Activated CD8-positive, alpha-beta T cell treated with anti-CD3 and anti-CD28 coated beads for 36 hours (primary cell): ENCODE measurements around the gene MBP. TPM values are rescaled to one million over a fixed set of nuclear protein-coding genes. Genes with fewer than 3 reads are reported as not detected.
A peak's percentile ranks its signal among the peaks of the same experiment; 100 is the strongest.

Source experiments
- ATAC-seq: fragments of 200-7000 bp; cut with Tn5 transposase; one replicate; pipeline ENCODE4 v1.10.0; 2021; ENCODE audit warnings: mild to moderate bottlenecking, moderate library complexity
- CTCF ChIA-PET: fragments of 350-600 bp; sonication (Branson Sonifier 250); formaldehyde crosslinking; loops from one replicate; lab custom pipeline; 2021; ENCODE audit warnings: antibody characterized with exemption; lab: Charles Lee
- POLR2A ChIA-PET: fragments of 350-600 bp; sonication (Branson Sonifier 250); formaldehyde crosslinking; loops from one replicate; lab custom pipeline; 2021; ENCODE audit warnings: antibody characterized with exemption; lab: Charles Lee
- DNase-seq: peaks from one replicate; pipeline ENCODE4 v3.0.0-alpha.2; 2020
- H3K27ac Mint-ChIP-seq: one replicate; pipeline ENCODE4 v1.8.0; 2021; ENCODE audit warnings: mild to moderate bottlenecking, mixed read lengths
- H3K27me3 Mint-ChIP-seq: one replicate; pipeline ENCODE4 v1.8.0; 2021; ENCODE audit warnings: mixed read lengths
- H3K36me3 Mint-ChIP-seq: one replicate; pipeline ENCODE4 v1.8.0; 2021; ENCODE audit warnings: low read depth, mixed read lengths
- H3K4me1 Mint-ChIP-seq: one replicate; pipeline ENCODE4 v1.8.0; 2021; ENCODE audit warnings: low read depth, mixed read lengths
- H3K4me3 Mint-ChIP-seq: one replicate; pipeline ENCODE4 v1.8.0; 2021; ENCODE audit warnings: mild to moderate bottlenecking, moderate library complexity, mixed read lengths
- H3K9me3 Mint-ChIP-seq: one replicate; pipeline ENCODE4 v1.8.0; 2021; ENCODE audit warnings: mixed read lengths
- CTCF ChIP-seq: fragments of 200-600 bp; IDR thresholded peaks from one replicate; pipeline ENCODE4 v1.8.0; 2022; ENCODE audit warnings: antibody characterized with exemption, mild to moderate bottlenecking
- intact Hi-C: fragments of 100-400 bp; cut with micrococcal nuclease; formaldehyde crosslinking; loops from one replicate; pipeline ENCODE4 v1.10.0; 2022
- total RNA-seq, 2 experiments: library from RNA; stranded (reverse); gene quantifications; one replicate each; pipeline ENCODE4 v1.2.3, GENCODE V29; 2021

MBP gene
- total RNA-seq, 2 experiments from 2014 or later: 39.9 to 41.5 TPM

GRCh38 chr18:77015771-77016710 lies 116.5 kb downstream of the MBP start:
- TF ChIP-seq CTCF: no peak
- ChIA-PET POLR2A (interaction anchor here (1.1 kb wide), 1 partner anchor 19 kb away, joined by 3 read pairs; no protein-coding TSS in a partner anchor), CTCF (no interaction called here)
- DNase-seq: no peak
- intact Hi-C loops: no loop called here
- H3K4me3 Mint-ChIP-seq: no peak overlapping the region
- no peaks in the 10 kb centered on the region for H3K27me3 Mint-ChIP-seq
- peak overlapping the region; percentile 25 for H3K27ac Mint-ChIP-seq
- H3K9me3 Mint-ChIP-seq: no peaks in the 10 kb centered on the region
- H3K36me3 Mint-ChIP-seq: peaks cover 48% of the 10 kb centered on the region
- no peak for ATAC-seq
- H3K4me1 Mint-ChIP-seq: peaks cover 18% of the 10 kb centered on the region

- no peak overlapping the region for H3K4me3 Mint-ChIP-seq
- no peaks in the 10 kb centered on the region for H3K27me3 Mint-ChIP-seq
- POLR2A ChIA-PET: no interaction called here
- DNase-seq (no peak), ATAC-seq (no peak)
- CTCF ChIA-PET: interaction anchor here (7.3 kb wide), 1 partner anchor 15 kb away, joined by 65 read pairs; no protein-coding TSS in a partner anchor
- H3K27ac Mint-ChIP-seq: no peak overlapping the region
- no peaks in the 10 kb centered on the region for H3K9me3 Mint-ChIP-seq
- intact Hi-C loops: no loop called here
- H3K36me3 Mint-ChIP-seq: peaks cover 48% of the 10 kb centered on the region
- no peak for TF ChIP-seq CTCF
- peaks cover 16% of the 10 kb centered on the region for H3K4me1 Mint-ChIP-seq
Observed at GRCh38 chr18:77015169-77015568, 117.4 kb downstream of the MBP start.

GRCh38 chr18:77014538-77014937 lies 118.0 kb downstream of the MBP start:
- ChIA-PET POLR2A (no interaction called here), CTCF (interaction anchor here (7.3 kb wide), 1 partner anchor 14 kb away, joined by 65 read pairs; no protein-coding TSS in a partner anchor)
- H3K27ac Mint-ChIP-seq: no peak overlapping the region
- peaks cover 16% of the 10 kb centered on the region for H3K4me1 Mint-ChIP-seq
- ATAC-seq: no peak
- intact Hi-C loops: no loop called here
- DNase-seq: no peak
- no peak overlapping the region for H3K4me3 Mint-ChIP-seq
- peaks cover 42% of the 10 kb centered on the region for H3K36me3 Mint-ChIP-seq
- TF ChIP-seq CTCF: no peak
- no peaks in the 10 kb centered on the region for H3K27me3 Mint-ChIP-seq
- no peaks in the 10 kb centered on the region for H3K9me3 Mint-ChIP-seq

- ATAC-seq (no peak), DNase-seq (no peak)
- Mint-ChIP-seq H3K4me3 (no peak overlapping the region), H3K4me1 (peaks cover 16% of the 10 kb centered on the region), H3K27ac (no peak overlapping the region), H3K9me3 (no peaks in the 10 kb centered on the region), H3K27me3 (no peaks in the 10 kb centered on the region), H3K36me3 (peaks cover 37% of the 10 kb centered on the region)
- POLR2A ChIA-PET: no interaction called here
- intact Hi-C loops: no loop called here
- CTCF ChIA-PET: interaction anchor here (0.9 to 7.3 kb wide), 2 partner anchors 11 to 13 kb away, joined by 3 to 65 read pairs; no protein-coding TSS in a partner anchor
- TF ChIP-seq CTCF: no peak
Observed at GRCh38 chr18:77013811-77014521, 118.6 kb downstream of the MBP start.
